OCI-LY7 (cell line): ENCODE results near the gene GADL1.

ENCODE experiments used
- EZH2phosphoT487 ChIP-seq: fragments of 200-600 bp; sonication (generic); IDR thresholded peaks from 2 replicates; pipeline ENCODE4 v1.6.1; 2018; ENCODE audit warnings: low read depth, borderline replicate concordance, mild to moderate bottlenecking, mixed run types, antibody characterized with exemption, low read length, moderate library complexity, mixed read lengths
- TF ChIP-seq, protein P1 (sequence below): fragments of 200-600 bp; sonication (generic); conservative IDR thresholded peaks from 2 replicates; pipeline ENCODE4 v1.5.1; 2014; ENCODE audit warnings: mild to moderate bottlenecking, antibody characterized with exemption, low read length, moderate library complexity, mixed read lengths

DNA sequence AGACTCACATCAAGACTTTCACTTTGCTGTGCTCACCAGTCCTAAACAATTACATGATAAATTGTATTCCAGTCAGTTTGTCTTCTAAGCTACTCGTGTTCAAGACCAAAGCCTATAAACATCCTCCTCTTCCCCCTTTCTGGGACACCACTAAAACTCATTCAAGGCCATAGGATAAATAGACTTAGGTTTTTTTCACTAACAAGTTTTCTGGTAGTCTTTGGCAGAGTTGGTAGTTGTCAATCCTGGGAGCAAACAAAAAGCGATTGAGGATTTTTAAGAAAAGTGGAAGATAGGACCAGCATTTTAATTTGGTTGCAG lies 173.2 kb downstream of the GADL1 start:
- TF ChIP-seq, protein P1, sequence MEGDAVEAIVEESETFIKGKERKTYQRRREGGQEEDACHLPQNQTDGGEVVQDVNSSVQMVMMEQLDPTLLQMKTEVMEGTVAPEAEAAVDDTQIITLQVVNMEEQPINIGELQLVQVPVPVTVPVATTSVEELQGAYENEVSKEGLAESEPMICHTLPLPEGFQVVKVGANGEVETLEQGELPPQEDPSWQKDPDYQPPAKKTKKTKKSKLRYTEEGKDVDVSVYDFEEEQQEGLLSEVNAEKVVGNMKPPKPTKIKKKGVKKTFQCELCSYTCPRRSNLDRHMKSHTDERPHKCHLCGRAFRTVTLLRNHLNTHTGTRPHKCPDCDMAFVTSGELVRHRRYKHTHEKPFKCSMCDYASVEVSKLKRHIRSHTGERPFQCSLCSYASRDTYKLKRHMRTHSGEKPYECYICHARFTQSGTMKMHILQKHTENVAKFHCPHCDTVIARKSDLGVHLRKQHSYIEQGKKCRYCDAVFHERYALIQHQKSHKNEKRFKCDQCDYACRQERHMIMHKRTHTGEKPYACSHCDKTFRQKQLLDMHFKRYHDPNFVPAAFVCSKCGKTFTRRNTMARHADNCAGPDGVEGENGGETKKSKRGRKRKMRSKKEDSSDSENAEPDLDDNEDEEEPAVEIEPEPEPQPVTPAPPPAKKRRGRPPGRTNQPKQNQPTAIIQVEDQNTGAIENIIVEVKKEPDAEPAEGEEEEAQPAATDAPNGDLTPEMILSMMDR: no peak
- TF ChIP-seq EZH2phosphoT487: no peak
